Lower lobe of right lung (tissue), 2 donors: Measurements from ENCODE around the gene CCDC134. TPM values are rescaled to one million over a fixed set of nuclear protein-coding genes. Genes with fewer than 3 reads are reported as not detected.

Source experiments
- ATAC-seq, 2 donors: fragments of 200-7000 bp; cut with Tn5 transposase; one replicate each; pipeline ENCODE4 v1.9.1; 2020 to 2022; ENCODE audit warnings: mild to moderate bottlenecking in 2 of 2, moderate library complexity in 2 of 2
- DNase-seq: peaks from one replicate; pipeline ENCODE4 v3.0.0-alpha.2; 2020
- H3K27ac ChIP-seq: fragments of 200-600 bp; one replicate; pipeline ENCODE4 v1.8.0; 2022
- H3K27me3 ChIP-seq: fragments of 200-600 bp; one replicate; pipeline ENCODE4 v1.8.0; 2022; ENCODE audit warnings: low read depth
- H3K36me3 ChIP-seq: fragments of 200-600 bp; one replicate; pipeline ENCODE4 v1.8.0; 2022; ENCODE audit warnings: mild to moderate bottlenecking
- H3K4me1 ChIP-seq: fragments of 200-600 bp; one replicate; pipeline ENCODE4 v1.8.0; 2022
- H3K4me3 ChIP-seq: fragments of 200-600 bp; one replicate; pipeline ENCODE4 v1.8.0; 2022; ENCODE audit warnings: mild to moderate bottlenecking
- H3K9me3 ChIP-seq: fragments of 200-600 bp; one replicate; pipeline ENCODE4 v1.8.0; 2022
- intact Hi-C: fragments of 100-400 bp; cut with DNase I; formaldehyde crosslinking; loops from one replicate; pipeline ENCODE4 v1.11.0; 2022
- total RNA-seq: library from RNA; stranded (reverse); fragmentation: NEBNext Ultra II Directional; extraction: Animal tissue kit (Norgen Biotek cat#: 25700); gene quantifications from one replicate; pipeline ENCODE4 v1.2.1, GENCODE V29; 2021
- TF ChIP-seq, protein P1 (sequence below): fragments of 200-600 bp; IDR thresholded peaks from one replicate; pipeline ENCODE4 v1.8.0; 2022; ENCODE audit warnings: antibody characterized with exemption, mild to moderate bottlenecking
- donor health status: DM: no; HTN: yes; CAD: no; lungs with severe emphysema.

The CCDC134 gene
- total RNA-seq, 1 donor from 2014 or later = 7.9 TPM

DNA sequence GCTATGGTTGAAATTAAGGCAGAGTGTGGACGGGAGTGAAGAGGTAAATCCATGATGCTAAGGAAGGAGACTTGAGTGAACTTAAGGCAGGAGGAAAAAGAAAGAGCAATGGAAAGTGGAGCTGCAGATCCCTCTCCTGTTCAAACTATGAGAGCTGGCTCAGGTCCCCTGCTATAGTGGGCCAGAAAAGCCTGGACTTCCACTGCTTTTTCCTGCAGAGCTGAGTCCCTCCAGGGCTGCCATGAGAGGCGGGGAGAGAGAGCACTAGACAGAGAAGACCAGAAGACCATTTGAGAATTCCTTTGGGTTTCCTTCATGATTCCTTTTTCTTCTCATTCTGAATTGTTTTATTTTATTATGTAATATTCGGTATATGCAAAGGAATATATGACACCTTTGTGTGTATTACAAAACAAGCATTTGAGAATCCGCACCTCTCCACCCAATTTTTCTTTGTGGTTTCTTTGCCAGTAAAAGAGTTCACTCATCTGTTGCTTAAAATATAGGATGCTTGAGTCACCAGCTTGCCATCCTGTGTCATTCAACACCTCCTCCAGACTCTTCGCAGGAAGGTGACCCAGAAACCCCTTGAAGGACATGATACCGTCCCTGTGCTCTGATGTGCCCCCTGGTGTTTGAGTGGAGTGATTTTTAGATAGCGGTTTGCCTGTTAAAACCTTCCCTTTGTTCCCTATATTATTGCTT is 56.8 kb downstream of the CCDC134 start:
- peaks cover 24% of the 10 kb centered on the region for H3K4me1 ChIP-seq
- H3K27ac ChIP-seq = no peak overlapping the region
- peak; percentile 41 to 69 for ATAC-seq
- H3K27me3 ChIP-seq = no peaks in the 10 kb centered on the region
- TF ChIP-seq, protein P1, sequence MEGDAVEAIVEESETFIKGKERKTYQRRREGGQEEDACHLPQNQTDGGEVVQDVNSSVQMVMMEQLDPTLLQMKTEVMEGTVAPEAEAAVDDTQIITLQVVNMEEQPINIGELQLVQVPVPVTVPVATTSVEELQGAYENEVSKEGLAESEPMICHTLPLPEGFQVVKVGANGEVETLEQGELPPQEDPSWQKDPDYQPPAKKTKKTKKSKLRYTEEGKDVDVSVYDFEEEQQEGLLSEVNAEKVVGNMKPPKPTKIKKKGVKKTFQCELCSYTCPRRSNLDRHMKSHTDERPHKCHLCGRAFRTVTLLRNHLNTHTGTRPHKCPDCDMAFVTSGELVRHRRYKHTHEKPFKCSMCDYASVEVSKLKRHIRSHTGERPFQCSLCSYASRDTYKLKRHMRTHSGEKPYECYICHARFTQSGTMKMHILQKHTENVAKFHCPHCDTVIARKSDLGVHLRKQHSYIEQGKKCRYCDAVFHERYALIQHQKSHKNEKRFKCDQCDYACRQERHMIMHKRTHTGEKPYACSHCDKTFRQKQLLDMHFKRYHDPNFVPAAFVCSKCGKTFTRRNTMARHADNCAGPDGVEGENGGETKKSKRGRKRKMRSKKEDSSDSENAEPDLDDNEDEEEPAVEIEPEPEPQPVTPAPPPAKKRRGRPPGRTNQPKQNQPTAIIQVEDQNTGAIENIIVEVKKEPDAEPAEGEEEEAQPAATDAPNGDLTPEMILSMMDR = peak; percentile 46
- intact Hi-C loops = no loop called here
- DNase-seq = no peak
- H3K4me3 ChIP-seq = no peak overlapping the region
- H3K9me3 ChIP-seq = no peaks in the 10 kb centered on the region
- H3K36me3 ChIP-seq = no peaks in the 10 kb centered on the region

DNA sequence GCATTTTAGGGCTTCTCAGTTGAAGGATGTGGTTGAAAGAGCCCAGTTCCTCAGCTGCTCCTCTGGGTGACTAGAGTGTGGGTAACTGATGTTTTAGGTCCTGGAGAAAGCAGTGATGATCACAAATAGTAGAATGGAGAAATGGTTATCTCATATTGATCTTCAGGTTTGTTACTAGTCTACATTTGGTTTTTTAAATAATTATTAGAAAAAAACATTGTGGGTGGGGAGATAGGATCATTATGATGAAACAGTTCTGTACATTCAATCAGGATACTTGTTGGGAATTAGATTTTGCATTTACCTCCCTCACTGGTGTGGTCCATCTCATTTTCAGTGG is 57.4 kb downstream of the CCDC134 start:
- Histone ChIP-seq H3K9me3 (no peaks in the 10 kb centered on the region), H3K36me3 (no peaks in the 10 kb centered on the region), H3K27ac (no peak overlapping the region), H3K4me3 (no peak overlapping the region), H3K27me3 (no peaks in the 10 kb centered on the region), H3K4me1 (peaks cover 30% of the 10 kb centered on the region)
- TF ChIP-seq, protein P1 = no peak
- intact Hi-C loops = no loop called here
- DNase-seq (no peak), ATAC-seq (no peak)

DNA sequence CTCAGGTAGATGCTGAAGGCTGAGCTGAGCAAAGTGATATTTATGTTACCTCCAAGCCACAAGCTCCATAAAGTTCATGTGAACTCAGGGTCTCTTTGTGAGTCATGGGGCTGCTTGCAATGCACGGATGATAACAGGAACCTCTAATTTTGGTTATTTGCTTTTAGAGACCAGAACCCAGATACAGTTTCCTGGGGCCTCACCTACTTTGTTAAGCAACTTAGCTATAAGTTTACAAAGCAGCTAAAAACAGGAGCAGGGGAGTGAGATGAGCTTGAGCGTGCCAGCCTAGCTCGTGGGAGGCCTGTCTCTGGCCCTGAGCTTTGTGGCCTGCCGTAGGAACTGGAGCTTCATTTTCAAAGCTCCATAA is 61.7 kb downstream of the CCDC134 start:
- H3K36me3 ChIP-seq = peaks cover 7% of the 10 kb centered on the region
- H3K9me3 ChIP-seq = no peaks in the 10 kb centered on the region
- TF ChIP-seq, protein P1 = no peak
- no peak overlapping the region for H3K4me3 ChIP-seq
- peak overlapping the region; percentile 73 for H3K27ac ChIP-seq
- DNase-seq (no peak), ATAC-seq (peak in 1 of 2 donors; percentile 6)
- H3K4me1 ChIP-seq = peaks cover 28% of the 10 kb centered on the region
- H3K27me3 ChIP-seq = no peaks in the 10 kb centered on the region
- intact Hi-C loops = no loop called here

DNA sequence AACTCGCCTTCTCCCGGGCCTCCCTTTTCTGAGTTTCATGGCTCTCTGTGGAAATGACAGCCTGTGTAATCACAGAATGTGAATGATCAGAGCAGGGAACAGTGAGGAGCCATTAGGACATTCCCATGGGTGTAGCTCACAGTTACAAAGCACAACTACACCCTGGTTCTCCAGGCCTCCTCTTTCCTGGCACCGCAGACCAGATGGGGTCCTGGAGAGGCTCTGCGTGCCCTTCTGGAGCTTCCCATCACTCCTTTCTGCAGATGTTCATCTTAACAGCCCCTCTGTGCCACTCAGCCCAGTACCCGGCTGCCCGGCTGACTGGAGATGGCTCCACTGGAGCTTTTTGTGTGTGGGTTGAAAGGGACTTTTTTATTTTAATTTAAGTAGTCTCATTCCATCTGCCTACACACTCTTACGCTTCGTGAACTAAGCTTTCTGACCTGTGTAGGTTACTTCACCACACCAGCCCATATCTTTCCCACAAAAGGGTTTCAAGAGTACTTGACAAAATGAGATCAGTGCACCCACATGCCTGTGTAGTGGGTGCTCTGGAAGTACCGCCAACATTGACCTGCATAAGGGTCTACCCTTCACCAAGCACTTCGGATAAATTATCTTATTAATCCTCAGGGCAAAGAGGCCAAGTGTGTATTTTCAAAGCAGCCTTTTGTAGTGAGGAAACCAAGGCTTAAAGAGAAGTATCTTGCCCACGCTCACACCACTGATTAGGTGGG is 62.2 kb downstream of the CCDC134 start:
- DNase-seq (no peak), ATAC-seq (peak; percentile 87 to 91)
- Histone ChIP-seq H3K4me3 (no peak overlapping the region), H3K36me3 (peaks cover 12% of the 10 kb centered on the region), H3K9me3 (no peaks in the 10 kb centered on the region), H3K27me3 (no peaks in the 10 kb centered on the region), H3K4me1 (peaks cover 25% of the 10 kb centered on the region), H3K27ac (peak overlapping the region; percentile 73)
- intact Hi-C loops = no loop called here
- TF ChIP-seq, protein P1 = no peak

DNA sequence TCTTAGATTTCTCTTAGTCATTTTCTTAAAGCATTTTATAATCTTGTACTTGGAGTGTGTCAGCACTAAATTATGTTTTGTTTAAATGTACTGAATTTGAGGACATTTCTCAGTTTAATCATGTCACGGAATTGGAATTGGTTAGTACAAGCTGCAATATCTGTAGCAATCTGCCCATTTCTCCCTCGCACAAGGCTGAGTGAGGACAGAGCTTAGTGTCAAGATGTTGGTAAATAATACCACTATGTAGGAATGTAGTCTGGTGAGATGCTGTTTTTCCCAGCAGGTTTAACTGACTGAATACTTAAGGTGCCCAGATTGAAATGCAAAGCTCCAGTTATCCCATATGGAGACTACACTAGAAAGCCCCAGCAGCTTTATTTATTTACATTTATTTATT is 63.0 kb downstream of the CCDC134 start:
- TF ChIP-seq, protein P1 = no peak
- H3K27me3 ChIP-seq = no peaks in the 10 kb centered on the region
- H3K4me3 ChIP-seq = no peak overlapping the region
- ATAC-seq (peak; percentile 74 to 78), DNase-seq (no peak)
- intact Hi-C loops = no loop called here
- peaks cover 25% of the 10 kb centered on the region for H3K4me1 ChIP-seq
- no peaks in the 10 kb centered on the region for H3K9me3 ChIP-seq
- peaks cover 20% of the 10 kb centered on the region for H3K36me3 ChIP-seq
- H3K27ac ChIP-seq = peak overlapping the region; percentile 73
